Kidney tubule cell (primary cell): ENCODE results near the gene NTN1.

Experiments
- DNase-seq: peaks from one replicate; pipeline ENCODE4 v3.0.0-alpha.2; 2018; ENCODE audit warnings: low spot score

NTN1 gene

GRCh38 chr17:9006175-9006767, 15.0 kb upstream of the NTN1 start:
- DNase-seq: no peak

GRCh38 chr17:9007052-9007714, 14.1 kb upstream of the NTN1 start:
- no peak for DNase-seq

GRCh38 chr17:9009096-9009495, 12.2 kb upstream of the NTN1 start:
- DNase-seq: no peak

GRCh38 chr17:9009737-9010136, 11.6 kb upstream of the NTN1 start:
- no peak for DNase-seq

- DNase-seq: no peak
Observed at GRCh38 chr17:9011001-9011400, 10.3 kb upstream of the NTN1 start.

- DNase-seq: peak; percentile 20
Observed at GRCh38 chr17:9016941-9017552, 4.3 kb upstream of the NTN1 start.

GRCh38 chr17:9018726-9019125, 2.6 kb upstream of the NTN1 start:
- DNase-seq: no peak

GRCh38 chr17:9020096-9020823, 1.1 kb upstream of the NTN1 start:
- no peak for DNase-seq

- DNase-seq: no peak
Observed at GRCh38 chr17:9020824-9021157, 519 bp upstream of the NTN1 start.

GRCh38 chr17:9021992-9022572, 772 bp downstream of the NTN1 start:
- DNase-seq: peak; percentile 22

GRCh38 chr17:9022573-9023391, 1.5 kb downstream of the NTN1 start:
- DNase-seq: peak; percentile 9

GRCh38 chr17:9023392-9024218, 2.3 kb downstream of the NTN1 start:
- DNase-seq: no peak

- DNase-seq: no peak
Observed at GRCh38 chr17:9024497-9024896, 3.2 kb downstream of the NTN1 start.

- no peak for DNase-seq
Observed at GRCh38 chr17:9026741-9027140, 5.4 kb downstream of the NTN1 start.

- no peak for DNase-seq
Observed at GRCh38 chr17:9028202-9028987, 7.1 kb downstream of the NTN1 start.

GRCh38 chr17:9028988-9029570, 7.8 kb downstream of the NTN1 start:
- DNase-seq: no peak

GRCh38 chr17:9032151-9032550, 10.8 kb downstream of the NTN1 start:
- no peak for DNase-seq

- DNase-seq: no peak
Observed at GRCh38 chr17:9032583-9032982, 11.3 kb downstream of the NTN1 start.

- no peak for DNase-seq
Observed at GRCh38 chr17:9035249-9035648, 13.9 kb downstream of the NTN1 start.

GRCh38 chr17:9036336-9036735, 15.0 kb downstream of the NTN1 start:
- no peak for DNase-seq
